UCSD-AML1 (cell line): ENCODE data around the gene NUDCD3.

Experiments
- DNase-seq: peaks from one replicate; lab custom pipeline; 2025; ENCODE audit not compliant: unreplicated experiment; lab: John Stamatoyannopoulos, UW

NUDCD3 gene

DNA sequence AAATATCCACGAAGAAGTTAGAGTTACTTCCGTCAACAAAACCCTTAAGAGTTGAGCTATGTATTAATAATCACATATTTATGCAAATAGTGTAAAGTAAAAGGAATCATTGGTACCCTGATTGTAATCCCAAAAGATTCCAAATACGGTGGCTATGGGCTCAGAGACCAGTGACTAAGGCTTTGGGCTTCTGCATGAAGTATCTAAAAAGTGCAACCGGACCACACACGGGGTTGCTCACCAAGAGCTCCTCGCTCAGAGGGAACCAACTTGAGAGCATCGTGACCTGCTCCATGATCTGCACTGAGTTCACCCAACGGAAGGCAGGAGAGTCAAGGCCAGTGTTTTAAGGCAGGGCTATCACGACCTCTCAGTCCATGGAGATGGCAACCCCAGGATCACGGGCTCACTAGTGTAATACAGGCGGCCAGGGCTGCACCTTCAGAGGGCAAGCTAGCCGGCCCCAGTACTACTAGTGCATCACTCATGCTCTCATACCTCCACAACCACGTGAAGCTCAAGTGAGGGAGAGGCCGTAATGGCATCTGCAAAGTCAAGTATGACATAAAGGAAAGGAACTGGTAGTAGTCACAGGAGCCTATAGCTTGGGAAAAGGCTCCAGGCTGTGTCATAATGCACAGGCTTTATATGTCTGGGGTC is 87.9 kb downstream of the NUDCD3 start:
- DNase-seq, result no peak

DNA sequence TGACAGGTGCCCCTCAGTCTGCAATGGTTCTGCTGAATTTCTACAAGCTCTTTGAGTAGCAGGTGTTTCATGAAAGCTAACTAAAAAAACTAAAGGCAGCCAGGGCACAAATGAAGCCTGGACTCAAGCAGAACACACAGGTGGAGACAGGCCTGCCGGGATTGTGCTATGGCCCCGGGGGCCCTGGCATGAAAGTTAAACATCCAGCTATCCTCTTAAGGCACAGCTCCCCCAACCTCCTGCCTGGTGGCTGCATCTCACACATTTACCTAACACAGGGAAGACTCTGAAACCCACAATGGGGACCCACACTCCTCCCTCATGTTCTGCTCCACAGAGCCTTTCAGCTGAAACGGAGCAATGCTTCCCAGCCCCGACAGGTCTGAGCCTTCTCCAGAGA is 88.8 kb downstream of the NUDCD3 start:
- no peak for DNase-seq

DNA sequence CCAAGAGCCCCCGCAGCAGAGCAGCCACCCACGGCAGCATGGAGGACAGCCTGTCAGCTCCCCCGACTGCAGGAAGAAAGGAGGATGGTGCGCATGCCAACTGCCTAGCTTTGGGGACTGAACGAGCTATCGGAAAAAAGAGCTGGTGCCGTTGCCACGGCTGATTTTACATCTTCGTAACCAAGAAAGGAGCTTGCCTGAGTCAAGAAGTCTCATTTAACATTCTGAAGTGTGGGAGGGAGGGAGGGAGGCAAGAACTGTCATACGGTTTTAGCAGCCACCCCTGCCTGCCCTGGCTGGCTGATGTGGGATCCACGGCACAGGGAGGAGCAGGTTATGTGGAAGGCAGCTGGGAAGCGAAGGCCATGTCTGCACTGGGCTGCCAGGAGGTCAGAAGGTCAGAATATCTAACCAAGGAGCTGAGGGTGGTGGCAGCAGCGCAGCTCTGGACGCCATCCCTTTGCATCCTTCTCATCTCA is 90.4 kb downstream of the NUDCD3 start:
- DNase-seq, result no peak

GRCh38 chr7:44398953-44399574 is 91.4 kb downstream of the NUDCD3 start:
- no peak for DNase-seq

DNA sequence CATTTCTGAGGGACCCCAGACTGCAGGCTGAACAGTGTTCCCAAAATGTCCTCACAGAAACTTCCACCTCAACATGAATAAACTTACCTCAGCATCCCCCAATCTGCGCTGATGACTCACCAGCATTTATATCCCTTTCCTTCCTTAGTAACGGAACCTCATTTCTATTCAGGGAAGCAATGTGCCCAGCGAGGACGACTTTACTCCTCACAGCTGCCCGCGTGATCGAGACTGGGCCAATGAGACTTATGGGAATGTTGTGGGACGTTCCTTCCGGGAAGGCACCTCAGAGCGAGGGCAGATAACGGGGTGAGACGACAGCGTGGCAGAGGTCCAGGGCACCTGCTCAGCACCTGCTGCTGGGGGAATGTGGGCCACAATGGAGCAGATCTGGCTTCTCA is 91.9 kb downstream of the NUDCD3 start:
- DNase-seq, result no peak

DNA sequence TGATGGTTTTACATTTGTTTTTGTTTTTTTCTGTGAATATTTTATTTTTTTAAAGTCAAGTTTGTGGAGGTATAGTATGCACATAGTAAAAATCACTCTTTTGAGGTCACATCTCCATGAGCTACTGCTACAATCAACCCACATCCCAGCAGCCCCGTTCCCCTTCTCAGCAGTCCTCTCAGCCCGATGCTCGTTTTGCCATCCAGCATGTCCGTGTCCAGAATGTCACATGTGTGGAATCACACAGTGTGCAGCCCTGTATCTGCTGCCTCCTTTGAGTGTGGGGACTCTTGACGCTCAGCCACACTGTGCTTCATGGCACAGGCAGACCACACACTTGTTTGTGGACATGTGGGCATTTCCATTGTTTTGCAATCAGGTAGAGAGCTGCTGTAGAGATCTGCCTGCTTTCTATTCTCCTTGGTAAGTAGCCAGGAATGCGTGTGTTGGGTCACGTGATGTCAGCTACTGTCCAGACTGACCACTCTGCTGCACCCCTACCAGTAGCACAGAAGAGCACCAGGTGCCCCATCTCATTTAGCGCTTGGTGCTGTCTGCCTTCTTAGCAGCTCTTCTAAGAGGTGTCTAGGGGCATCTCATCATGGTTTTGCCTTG is 93.4 kb downstream of the NUDCD3 start:
- DNase-seq, result no peak

GRCh38 chr7:44396496-44396895 is 94.0 kb downstream of the NUDCD3 start:
- no peak for DNase-seq

- no peak for DNase-seq
Measured at GRCh38 chr7:44395067-44395466, 95.4 kb downstream of the NUDCD3 start.

DNA sequence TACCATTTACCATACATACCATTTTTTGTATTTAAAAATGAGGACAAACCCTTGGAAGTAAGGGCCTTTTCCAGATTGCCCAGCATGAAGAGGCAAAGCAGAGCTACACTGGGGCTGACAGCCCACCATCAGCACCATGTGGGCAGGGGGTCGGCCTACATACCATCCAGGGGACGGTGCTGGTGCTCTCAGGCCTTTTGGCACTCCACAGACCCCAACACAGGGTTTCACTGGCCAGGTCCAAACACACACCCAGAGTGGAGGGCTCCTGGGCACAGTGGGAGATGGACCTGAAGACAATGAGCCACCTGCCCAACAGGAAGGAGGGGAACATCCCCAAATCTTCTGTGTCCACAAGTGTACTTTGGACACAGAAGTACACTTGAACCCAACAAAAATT is 95.8 kb downstream of the NUDCD3 start:
- no peak for DNase-seq

DNA sequence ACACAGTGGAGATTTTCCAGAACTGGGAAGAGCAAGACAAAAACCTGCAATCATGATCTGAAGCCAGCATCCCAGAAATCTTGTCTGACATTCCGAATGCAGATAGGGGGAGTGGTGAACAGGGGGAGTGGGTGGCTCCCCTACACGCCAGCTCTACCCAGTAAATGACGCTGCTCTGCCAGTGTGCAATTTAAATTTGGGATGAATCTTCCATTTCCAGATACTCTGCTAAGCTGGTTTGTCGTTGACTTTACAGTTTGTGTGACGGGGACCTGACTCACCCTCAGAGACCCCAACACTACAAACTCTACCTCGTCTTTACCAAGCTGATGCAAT is 96.4 kb downstream of the NUDCD3 start:
- no peak for DNase-seq

GRCh38 chr7:44393238-44394111 is 97.0 kb downstream of the NUDCD3 start:
- no peak for DNase-seq

- no peak for DNase-seq
Measured at GRCh38 chr7:44392618-44393010, 97.8 kb downstream of the NUDCD3 start.

GRCh38 chr7:44391746-44392617 is 98.5 kb downstream of the NUDCD3 start:
- no peak for DNase-seq

- no peak for DNase-seq
Measured at GRCh38 chr7:44391171-44391570, 99.3 kb downstream of the NUDCD3 start.

- no peak for DNase-seq
Measured at GRCh38 chr7:44390701-44391100, 99.8 kb downstream of the NUDCD3 start.

DNA sequence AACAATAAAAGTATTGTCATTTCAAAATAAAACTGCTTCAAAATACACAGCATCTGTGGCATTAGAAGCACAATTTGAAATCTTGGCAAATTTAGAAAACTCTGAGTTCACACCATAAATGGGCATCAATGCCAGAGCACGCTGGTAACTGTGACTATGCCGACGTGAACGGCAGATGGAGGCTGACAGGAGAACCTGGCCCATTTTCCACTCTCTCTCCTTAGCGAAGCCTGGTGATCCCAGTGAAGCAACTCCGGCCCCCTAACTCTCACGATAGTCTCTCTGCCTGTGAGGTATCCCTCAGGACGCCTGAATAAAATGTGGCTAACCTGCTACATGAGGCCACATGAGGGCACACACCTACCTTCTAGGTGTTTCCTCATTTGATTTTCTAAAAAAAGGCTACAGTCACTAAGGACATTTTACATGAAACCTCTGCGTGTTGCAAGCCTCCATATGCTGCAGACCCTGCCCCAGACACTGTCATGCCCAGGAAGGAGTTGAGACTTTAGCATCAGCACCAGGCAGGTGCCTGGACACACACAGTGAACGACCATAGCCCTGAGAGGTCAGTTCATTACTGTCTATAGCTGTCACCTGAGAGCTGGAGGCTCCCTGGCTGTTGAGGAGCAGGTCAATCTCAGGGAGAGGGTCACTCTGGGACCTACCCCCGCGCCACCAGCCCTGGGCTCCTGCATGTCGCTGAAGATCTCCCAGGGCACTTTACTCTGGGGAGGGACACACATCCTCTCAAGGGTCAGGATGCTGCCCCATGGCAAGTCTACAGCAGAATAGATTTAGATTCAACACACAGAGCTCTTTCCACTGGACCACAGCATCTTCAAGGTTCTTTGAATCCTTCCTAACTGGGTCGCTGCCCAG is 102.1 kb downstream of the NUDCD3 start:
- no peak for DNase-seq

GRCh38 chr7:44387389-44387788 is 103.1 kb downstream of the NUDCD3 start:
- no peak for DNase-seq

DNA sequence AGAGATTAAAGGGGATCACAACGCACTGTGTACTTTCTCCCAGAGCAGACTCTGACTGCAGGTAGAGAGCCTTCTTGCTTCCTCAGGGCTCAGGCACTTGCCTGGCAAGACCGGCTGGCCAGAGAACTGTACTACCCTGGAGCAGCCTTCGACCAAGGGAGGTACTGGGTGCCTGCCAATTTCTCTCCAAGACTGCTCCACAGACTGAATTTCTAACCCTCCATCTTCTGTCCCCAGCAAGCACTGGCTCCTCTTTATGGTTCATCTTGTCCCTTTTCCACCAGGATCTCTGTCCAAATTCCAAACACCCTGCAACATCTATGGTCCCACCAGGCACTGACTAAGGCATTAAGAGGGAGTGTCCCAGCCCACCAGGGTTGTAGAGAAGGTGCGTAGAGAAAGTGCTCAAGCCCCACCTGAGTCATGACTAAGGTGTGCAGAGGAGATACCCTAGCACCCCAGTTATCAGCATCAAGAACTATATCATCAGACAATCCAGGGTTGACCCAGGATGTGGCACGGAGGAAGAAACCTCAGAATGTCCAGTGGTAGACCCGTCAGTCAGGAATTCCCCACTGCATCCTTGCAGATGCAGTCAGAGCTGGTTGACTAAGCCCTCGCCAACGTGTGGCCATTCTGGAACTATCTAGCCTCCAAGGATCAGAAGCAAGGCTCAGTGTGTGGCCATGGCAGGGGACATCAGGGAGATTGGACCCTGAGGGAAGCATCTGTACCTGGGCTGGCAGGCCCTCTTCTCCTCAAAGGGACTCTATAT is 104.1 kb downstream of the NUDCD3 start:
- no peak for DNase-seq
